Keratinocyte (primary cell): ENCODE measurements around the gene TCP11L2.

Source experiments
- CTCF ChIP-seq, 3 experiments: IDR thresholded peaks in 1 of 3; conservative IDR thresholded peaks in 1 of 3; optimal IDR thresholded peaks in 1 of 3; 2 replicates in 2 of 3; 3 replicates in 1 of 3; pipeline versions ENCODE3 to v1.5.1; 2011; ENCODE audit warnings: low read length in 3 of 3, mild to moderate bottlenecking in 3 of 3, moderate library complexity in 2 of 3, control low read depth in 1 of 3, inconsistent platforms in 1 of 3; ENCODE audit not compliant: insufficient read depth in 2 of 3; ENCODE audit errors: extremely low read depth in 1 of 3
- EZH2 ChIP-seq: IDR thresholded peaks from one replicate; pipeline ENCODE4 v1.6.1; 2012; ENCODE audit warnings: inconsistent platforms, mild to moderate bottlenecking, low read length, moderate library complexity

GRCh38 chr12:106269150-106269771 is 33.3 kb upstream of the TCP11L2 start:
- TF ChIP-seq CTCF (optimal IDR thresholded peaks at IDR 0.05 in 1 of 3, IDR thresholded peaks at IDR 0.05 in 1 of 3, conservative IDR thresholded peaks at IDR 0.05 in 1 of 3; ENCODE audit: extremely low read depth in 1 of 3, insufficient read depth in 2 of 3, low read length in 3 of 3) (no peak), EZH2 (no peak)
